CD4-positive, alpha-beta T cell treated with Interleukin-15 for 4 hours (primary cell): ENCODE measurements around the gene SAA4.
"Not testable (repeated sequence)": the region's sequence is repeated elsewhere in the genome, so short reads cannot be mapped to it uniquely, and the experiment has no call there.

Experiments
- DNase-seq: peaks from one replicate; pipeline ENCODE4 v3.0.0-alpha.2; 2020; ENCODE audit warnings: low spot score

Gene SAA4

DNA sequence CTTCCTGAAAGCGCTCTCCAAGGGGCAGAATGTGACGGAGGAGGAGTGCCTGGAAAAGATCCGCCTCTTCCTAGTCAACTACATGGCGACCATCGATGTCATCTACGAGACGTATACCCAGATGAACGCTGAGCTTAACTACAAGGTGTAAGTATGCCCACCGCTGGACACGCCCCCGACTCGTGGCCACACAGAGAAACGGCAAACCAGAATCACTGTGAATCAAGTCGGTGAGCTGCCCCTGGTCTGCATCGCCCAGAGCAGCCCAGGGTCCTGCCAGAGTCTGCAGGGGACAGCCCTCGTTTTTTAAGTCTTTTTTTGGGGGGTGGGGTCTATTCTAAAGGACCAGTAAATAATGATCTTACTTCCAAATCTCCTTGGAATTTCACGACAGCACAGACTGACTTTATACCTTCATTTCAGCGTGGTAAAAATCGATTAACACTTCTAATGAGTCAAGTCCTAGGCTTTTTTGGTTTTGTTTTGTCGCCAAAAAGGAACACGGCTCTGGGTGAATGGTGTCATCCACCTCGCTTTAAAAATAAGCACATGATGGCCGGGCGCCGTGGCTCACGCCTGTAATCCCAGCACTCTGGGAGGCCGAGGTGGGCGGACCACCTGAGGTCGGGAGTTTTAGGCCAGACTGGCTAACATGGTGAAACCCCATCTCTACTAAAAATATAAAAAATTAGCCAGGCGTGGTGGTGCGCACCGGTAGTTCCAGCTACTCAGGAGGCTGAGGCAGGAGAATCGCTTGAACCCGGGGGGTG lies 46.9 kb downstream of the SAA4 start:
- not testable (repeated sequence) for DNase-seq

- DNase-seq: no peak
Observed at GRCh38 chr11:18188796-18189195, 47.8 kb downstream of the SAA4 start.
